H1 (cell line): ENCODE data around the gene RESP18. TPM values are rescaled to one million over a fixed set of nuclear protein-coding genes. Genes with fewer than 3 reads are reported as not detected.

Experiments
- BCL11A ChIP-seq, 2 experiments: IDR thresholded peaks; one replicate each; pipeline ENCODE4 v1.6.1; 2011; ENCODE audit warnings: low read depth in 2 of 2, low read length in 2 of 2, mild to moderate bottlenecking in 2 of 2
- GABPA ChIP-seq: IDR thresholded peaks from 2 replicates; pipeline ENCODE4 v1.6.1; 2011; ENCODE audit warnings: mild to moderate bottlenecking, low read length, moderate library complexity, borderline replicate concordance; ENCODE audit not compliant: insufficient read depth
- GTF2F1 ChIP-seq: IDR thresholded peaks from 2 replicates; pipeline ENCODE4 v1.6.1; 2012; ENCODE audit warnings: low read depth, low read length, improper control_type of control experiment, borderline replicate concordance
- HDAC2 ChIP-seq, 2 experiments: fragments of 300-600 bp in 1 of 2; sonication (generic) in 1 of 2; IDR thresholded peaks; 2 replicates each; pipeline ENCODE4 v1.6.1; 2011 to 2012; ENCODE audit warnings: low read depth in 2 of 2, low read length in 2 of 2, mild to moderate bottlenecking in 2 of 2, moderate library complexity in 2 of 2, borderline replicate concordance in 1 of 2, inconsistent platforms in 1 of 2
- RFX5 ChIP-seq: IDR thresholded peaks from 2 replicates; pipeline ENCODE4 v1.6.1; 2011; ENCODE audit warnings: low read depth, low read length, improper control_type of control experiment, borderline replicate concordance
- RNF2 ChIP-seq: fragments of 200-900, 300-1000 bp; sonication (generic); IDR thresholded peaks from 2 replicates; pipeline ENCODE4 v1.7.1; 2016; ENCODE audit warnings: borderline replicate concordance, low read depth, mild to moderate bottlenecking, antibody characterized with exemption, low read length; ENCODE audit not compliant: poor library complexity, severe bottlenecking; ENCODE audit errors: missing control alignments
- TAF1 ChIP-seq: IDR thresholded peaks from 2 replicates; pipeline ENCODE4 v1.6.1; 2011; ENCODE audit warnings: mild to moderate bottlenecking, low read depth, low read length
- polyA plus RNA-seq, 7 experiments: library from polyadenylated mRNA; depleted of rRNA in 3 of 7; stranded (reverse) in 5 of 7; unstranded in 2 of 7; fragments of >200 nt in 5 of 7; fragments of 200-250 nt in 2 of 7; gene quantifications; 1 replicate in 5 of 7; 2 replicates in 1 of 7; 4 replicates in 1 of 7; pipeline versions ENCODE4 v1.2.1 to v1.2.3, GENCODE V29; 2011 to 2013; ENCODE audit warnings: missing spikeins in 2 of 7, mixed read lengths in 2 of 7
- total RNA-seq: library from RNA; stranded (reverse); fragmentation: NEBNext Ultra II Directional; extraction: Animal tissue kit (Norgen Biotek cat#: 25700); gene quantifications from 2 replicates; pipeline ENCODE4 v1.2.1, GENCODE V29; 2021

RESP18 gene
- total and polyA plus RNA-seq, 2 of the 8 experiments (the other 6 are each of a cell fraction or from before 2014, with no cell fraction given) = not detected

DNA sequence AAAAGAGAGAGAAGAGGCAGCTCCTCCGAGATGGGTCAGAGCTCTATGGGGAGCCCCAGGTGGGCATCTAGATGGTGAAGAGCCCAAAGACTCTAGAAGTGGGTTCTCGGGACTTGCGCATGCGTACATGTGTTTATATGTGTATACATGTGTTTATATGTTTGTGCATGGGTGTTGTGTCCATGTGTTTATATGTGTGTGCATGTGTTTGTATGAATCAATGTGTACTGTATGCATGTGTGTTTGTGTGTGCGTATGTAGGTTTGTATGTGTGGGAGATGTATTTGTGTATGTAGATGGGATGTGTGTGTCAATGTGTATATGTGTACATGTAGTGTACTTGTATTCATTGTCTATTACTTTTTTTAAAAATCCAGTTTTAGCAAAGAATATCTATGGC is 29.5 kb upstream of the RESP18 start (continued):
- no peak for TF ChIP-seq GTF2F1
- no peak for TF ChIP-seq GABPA
- no peak for TF ChIP-seq RFX5
- TF ChIP-seq RNF2 = no peak
- TF ChIP-seq TAF1 = no peak
- no peak for TF ChIP-seq BCL11A (IDR thresholded peaks at IDR 0.05; ENCODE audit: low read depth in 2 of 2, low read length in 2 of 2)
- TF ChIP-seq HDAC2 (IDR thresholded peaks at IDR 0.05; ENCODE audit: borderline replicate concordance in 1 of 2, low read depth in 2 of 2, low read length in 2 of 2) = no peak
